VCaP (cell line): ENCODE measurements around the gene SLC31A1.
A peak's percentile ranks its signal among the peaks of the same experiment; 100 is the strongest.

ENCODE experiments used
- H3K27ac ChIP-seq: fragments of 450-650 bp; 2 replicates; pipeline ENCODE4 v1.5.1; 2017
- CTCF ChIP-seq: fragments of 450-650 bp; conservative IDR thresholded peaks from 2 replicates; pipeline ENCODE4 v1.5.1; 2017; ENCODE audit warnings: mild to moderate bottlenecking, moderate library complexity

Gene SLC31A1

GRCh38 chr9:113266174-113266573 is 44.8 kb downstream of the SLC31A1 start:
- H3K27ac ChIP-seq: no peak overlapping the region
- no peak for TF ChIP-seq CTCF

- TF ChIP-seq CTCF: no peak
- H3K27ac ChIP-seq: no peak overlapping the region
These were observed 46.7 kb downstream of the SLC31A1 start for GRCh38 chr9:113267911-113268566.

DNA sequence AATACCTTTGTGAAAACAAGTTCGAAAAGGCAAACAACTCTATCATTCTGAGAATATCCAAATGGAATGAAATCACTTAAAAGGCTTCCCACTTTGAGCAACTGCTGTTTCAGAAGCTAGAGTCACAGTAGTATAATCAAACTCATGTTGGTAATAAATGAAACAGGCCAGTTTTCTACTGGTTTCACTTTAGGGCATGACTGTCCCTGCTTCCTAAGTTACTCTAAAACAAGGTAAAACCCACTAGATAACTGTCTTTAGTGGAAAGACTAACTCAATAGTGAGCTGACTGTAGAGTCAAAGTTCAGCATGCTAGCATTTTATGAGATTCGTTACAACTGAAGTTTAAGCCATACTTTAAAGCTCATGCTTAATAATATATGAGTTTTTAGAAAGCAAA is 48.0 kb downstream of the SLC31A1 start:
- TF ChIP-seq CTCF: no peak
- H3K27ac ChIP-seq: no peak overlapping the region

DNA sequence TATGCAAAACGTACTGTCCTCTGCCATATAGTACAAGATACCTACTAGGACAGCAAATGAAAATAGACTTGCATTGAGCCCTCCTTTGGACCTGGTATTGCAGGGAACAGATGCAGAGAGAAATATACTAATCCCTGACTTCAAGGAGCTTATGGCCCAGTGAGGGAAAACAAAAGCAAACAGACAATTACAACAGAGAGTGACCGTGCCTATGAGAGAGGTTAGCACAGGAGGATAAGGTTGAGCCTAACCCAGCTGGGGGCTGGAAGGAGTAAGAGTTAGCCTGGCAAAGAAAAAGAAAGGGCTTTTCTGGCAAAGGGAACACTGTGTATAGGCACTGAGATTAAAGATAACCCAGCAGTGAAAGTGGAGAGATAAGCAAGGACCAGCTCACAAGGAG is 48.5 kb downstream of the SLC31A1 start:
- no peak for TF ChIP-seq CTCF
- no peak overlapping the region for H3K27ac ChIP-seq

DNA sequence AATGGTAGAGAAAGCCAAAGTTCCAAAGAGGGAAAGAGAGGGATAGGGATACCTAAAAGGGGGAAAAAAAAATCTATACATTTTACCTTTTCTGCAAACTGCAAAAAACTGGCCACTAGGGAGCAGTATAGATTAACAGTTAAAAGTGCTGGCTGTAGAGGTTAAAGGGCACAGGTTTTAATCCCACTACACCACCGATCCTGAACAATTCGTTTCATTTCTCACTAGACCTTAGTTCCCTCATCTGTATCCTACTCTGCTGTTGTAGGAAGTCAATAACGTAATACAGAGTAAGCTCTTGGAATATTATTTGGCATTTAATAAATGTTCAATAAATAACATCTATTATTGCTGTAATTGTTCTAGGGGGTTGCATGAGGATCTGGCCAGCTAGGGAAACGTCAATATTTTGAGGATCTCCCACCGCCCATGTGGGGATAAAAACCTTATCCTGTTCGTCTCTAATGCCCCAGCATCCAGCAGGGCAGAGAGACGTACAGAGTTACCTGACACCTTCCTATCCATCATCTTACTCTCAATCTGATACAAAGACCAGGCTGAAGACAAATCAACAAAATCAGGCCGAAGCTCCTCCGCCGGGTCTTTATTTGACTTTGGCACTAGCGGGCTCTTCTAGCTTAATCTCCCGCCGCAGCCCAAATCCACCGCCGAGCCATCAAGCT is 53.3 kb downstream of the SLC31A1 start:
- peak overlapping the region; percentile 91 for H3K27ac ChIP-seq

GRCh38 chr9:113275157-113276131 is 54.1 kb downstream of the SLC31A1 start, which contains the start of the genes CDC26 and PRPF4:
Gene CDC26 (minus strand): TSS chr9:113275572. CDS start chr9:113272507, 3,065 bp downstream.
Gene PRPF4 (plus strand): TSS chr9:113275658. CDS start chr9:113275744, 86 bp downstream.
- peak within 1 kb of the TSS; percentile 91 for H3K27ac ChIP-seq
- TF ChIP-seq CTCF: no peak

More for the DNA sequence above, 53.3 kb downstream of the SLC31A1 start:
- TF ChIP-seq CTCF: peak; percentile 85

- TF ChIP-seq CTCF: no peak
- H3K27ac ChIP-seq: peak overlapping the region; percentile 91
These were observed 57.5 kb downstream of the SLC31A1 start for GRCh38 chr9:113278840-113279239.
